ENCODE data around the gene MAPK12. TPM values are rescaled to one million over a fixed set of nuclear protein-coding genes. Genes with fewer than 3 reads are reported as not detected.

The MAPK12 gene
- total and polyA plus RNA-seq, 2 experiments from 2014 or later: 20.7 to 28.7 TPM

DNA sequence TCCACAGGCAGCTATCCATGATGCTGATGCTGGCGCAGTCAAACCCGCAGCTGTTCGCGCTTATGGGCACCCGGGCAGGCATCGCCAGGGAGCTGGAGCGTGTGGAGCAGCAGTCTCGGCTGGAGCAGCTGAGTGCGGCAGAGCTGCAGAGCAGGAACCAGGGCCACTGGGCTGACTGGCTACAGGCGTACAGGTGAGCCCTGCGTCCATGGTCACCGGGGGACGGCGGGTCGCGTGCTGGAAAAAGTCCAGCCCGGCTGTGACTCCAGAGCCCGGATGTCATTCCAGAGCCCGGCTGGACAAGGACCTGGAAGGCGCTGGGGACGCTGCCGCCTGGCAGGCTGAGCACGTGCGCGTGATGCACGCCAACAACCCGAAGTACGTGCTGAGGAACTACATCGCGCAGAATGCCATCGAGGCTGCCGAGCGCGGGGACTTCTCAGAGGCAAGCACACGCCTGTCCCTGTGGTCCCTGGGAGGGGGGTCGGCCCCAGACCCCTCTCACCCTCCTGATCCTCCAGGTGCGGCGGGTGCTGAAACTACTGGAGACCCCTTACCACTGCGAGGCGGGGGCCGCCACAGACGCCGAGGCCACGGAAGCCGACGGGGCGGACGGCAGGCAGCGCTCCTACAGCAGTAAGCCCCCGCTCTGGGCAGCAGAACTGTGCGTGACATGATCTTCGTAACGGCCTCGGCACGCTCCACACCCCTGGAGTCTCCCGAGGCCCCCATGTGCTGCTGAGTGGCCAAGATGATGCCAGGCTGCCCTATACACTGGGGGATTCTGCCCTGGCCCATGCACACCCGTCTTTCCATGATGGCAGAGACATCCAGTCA lies 44.6 kb downstream of the MAPK12 start:
- H4K20me1 ChIP-seq (ENCODE audit: insufficient read depth): no peaks in the 10 kb centered on the region; the same call in 1 of the 2 replicates
- H3K9me3 ChIP-seq (ENCODE audit: low read depth): no peaks in the 10 kb centered on the region
- peaks cover 4% of the 10 kb centered on the region; the same call in 1 of the 2 replicates for H3F3A ChIP-seq (ENCODE audit: insufficient read depth)
- 91 to 95% methylated on average over 53 to 57 of the region's 57 CpGs for WGBS, 2 experiments (ENCODE audit: low coverage in 1 of 2, low lambda C conversion rate in 2 of 2, missing lambda C conversion rate in 2 of 2)
- H3K27me3 ChIP-seq (replicated peaks; ENCODE audit: insufficient read depth): no peaks in the 10 kb centered on the region
- no peak overlapping the region for H3K27ac ChIP-seq
- H3K9ac ChIP-seq: no peak overlapping the region
- no peak overlapping the region for H2AFZ ChIP-seq
- 0 out of 2 replicates have a peak, but pooled peaks cover 10% of the 10 kb centered on the region for H3K36me3 ChIP-seq (ENCODE audit: low read depth)
- no peaks in the 10 kb centered on the region for H3K9me2 ChIP-seq (ENCODE audit: insufficient read depth)
- no peak for DNase-seq
- TF ChIP-seq EZH2phosphoT487 (IDR thresholded peaks at IDR 0.05; ENCODE audit: insufficient read depth, low read depth) (no peak), EZH2 (IDR thresholded peaks at IDR 0.05; ENCODE audit: insufficient read depth, poor library complexity, severe bottlenecking) (no peak)
- in situ Hi-C loops (cut with MboI): no loop called here
- H3K4me3 ChIP-seq: no peak overlapping the region
- no peaks in the 10 kb centered on the region for H3K4me1 ChIP-seq (ENCODE audit: insufficient read depth)
- peaks cover 34% of the 10 kb centered on the region for H3K79me2 ChIP-seq (ENCODE audit: insufficient read depth)
- H3K4me2 ChIP-seq (ENCODE audit: unreplicated experiment): no peak overlapping the region

DNA sequence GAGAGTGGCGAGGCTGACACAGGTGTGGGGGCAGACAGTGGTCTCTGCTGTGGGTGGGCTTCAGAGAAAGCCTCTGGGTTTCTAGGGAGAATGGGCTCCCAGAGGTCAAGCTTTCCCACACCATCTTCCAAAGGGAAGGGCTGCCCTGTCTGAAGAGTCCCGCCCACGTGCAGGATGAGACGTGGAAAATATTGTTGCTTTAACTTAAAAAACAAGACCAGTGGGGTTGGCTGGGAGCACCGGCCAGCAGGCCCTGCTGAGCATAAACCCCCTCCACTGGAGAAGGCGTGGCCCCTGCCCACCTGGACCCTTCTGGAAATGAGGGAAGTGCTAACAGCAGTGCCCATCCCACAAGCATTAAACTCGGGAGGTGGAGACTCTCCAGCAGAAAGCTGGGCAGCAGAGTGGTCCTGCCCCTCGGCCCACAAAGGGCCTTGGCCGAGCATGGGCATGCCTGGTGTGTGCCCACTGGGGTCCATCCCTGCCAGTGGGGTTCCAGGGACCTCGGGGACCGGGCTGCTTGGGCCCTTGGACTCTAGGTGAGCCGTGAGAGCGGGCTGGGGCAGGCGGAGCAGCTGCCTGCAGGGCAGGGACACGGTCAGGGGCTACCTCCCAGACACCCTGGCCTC lies 45.3 kb downstream of the MAPK12 start:
- no peak for DNase-seq
- Histone ChIP-seq H3K79me2 (ENCODE audit: insufficient read depth) (peaks cover 40% of the 10 kb centered on the region), H3K4me2 (ENCODE audit: unreplicated experiment) (no peak overlapping the region), H3K9ac (no peak overlapping the region), H3K4me1 (ENCODE audit: insufficient read depth) (no peaks in the 10 kb centered on the region), H3K36me3 (ENCODE audit: low read depth) (0 out of 2 replicates have a peak, but pooled peaks cover 10% of the 10 kb centered on the region), H3K9me3 (ENCODE audit: low read depth) (no peaks in the 10 kb centered on the region), H3K9me2 (ENCODE audit: insufficient read depth) (no peaks in the 10 kb centered on the region), H4K20me1 (ENCODE audit: insufficient read depth) (no peaks in the 10 kb centered on the region; the same call in 1 of the 2 replicates), H3K27me3 (replicated peaks; ENCODE audit: insufficient read depth) (no peaks in the 10 kb centered on the region), H3K27ac (no peak overlapping the region), H3K4me3 (no peak overlapping the region), H3F3A (ENCODE audit: insufficient read depth) (peaks cover 8% of the 10 kb centered on the region; the same call in 1 of the 2 replicates), H2AFZ (no peak overlapping the region)
- TF ChIP-seq EZH2phosphoT487 (IDR thresholded peaks at IDR 0.05; ENCODE audit: insufficient read depth, low read depth): no peak
- no peak for TF ChIP-seq EZH2 (IDR thresholded peaks at IDR 0.05; ENCODE audit: insufficient read depth, poor library complexity, severe bottlenecking)
- WGBS, 2 experiments (ENCODE audit: low coverage in 1 of 2, low lambda C conversion rate in 2 of 2, missing lambda C conversion rate in 2 of 2): 86 to 90% methylated on average over 13 to 15 of the region's 15 CpGs
- in situ Hi-C loops (cut with MboI): no loop called here

DNA sequence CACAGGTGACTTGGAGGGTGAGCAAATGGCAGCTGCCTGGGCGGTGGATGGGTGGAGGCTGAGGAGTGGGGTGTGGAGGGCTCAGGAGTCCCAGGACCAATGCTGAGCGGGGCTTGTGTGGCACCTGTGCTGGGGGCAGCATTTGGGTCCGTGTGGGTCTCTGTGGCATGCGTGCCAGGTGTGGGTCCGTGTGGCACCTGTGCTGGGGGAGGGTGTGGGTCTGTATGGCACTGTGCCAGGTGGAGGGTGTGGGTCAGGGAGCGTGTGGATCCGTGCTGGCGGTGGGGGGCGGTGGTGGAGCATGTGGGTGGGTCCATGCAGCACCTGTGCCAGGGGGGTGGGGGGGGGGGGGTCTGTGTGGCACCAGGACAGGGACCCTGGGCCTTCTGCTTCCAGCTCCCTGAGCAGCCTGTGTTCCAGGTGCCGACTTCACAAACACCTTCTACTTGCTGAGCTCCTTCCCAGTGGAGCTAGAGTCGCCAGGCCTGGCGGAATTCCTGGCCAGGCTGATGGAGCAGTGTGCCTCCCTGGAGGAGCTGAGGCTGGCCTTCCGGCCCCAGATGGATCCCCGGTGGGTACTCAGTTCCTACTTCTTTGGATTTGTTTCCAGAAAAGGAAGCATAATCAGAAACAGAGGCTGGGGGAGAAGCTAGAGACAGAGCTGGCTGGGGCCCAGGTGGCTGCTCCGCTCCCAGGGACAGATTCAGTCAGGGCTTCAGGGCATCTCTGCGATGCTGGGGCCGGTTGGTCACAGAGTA lies 46.0 kb downstream of the MAPK12 start:
- H3K9me2 ChIP-seq (ENCODE audit: insufficient read depth): no peaks in the 10 kb centered on the region
- DNase-seq: no peak
- H2AFZ ChIP-seq: no peak overlapping the region
- H3K4me3 ChIP-seq: no peak overlapping the region
- H3K9me3 ChIP-seq (ENCODE audit: low read depth): no peaks in the 10 kb centered on the region
- no peaks in the 10 kb centered on the region for H3K4me1 ChIP-seq (ENCODE audit: insufficient read depth)
- H3K4me2 ChIP-seq (ENCODE audit: unreplicated experiment): no peak overlapping the region
- 0 out of 2 replicates have a peak, but pooled peaks cover 10% of the 10 kb centered on the region for H3K36me3 ChIP-seq (ENCODE audit: low read depth)
- no peak overlapping the region for H3K9ac ChIP-seq
- TF ChIP-seq EZH2 (IDR thresholded peaks at IDR 0.05; ENCODE audit: insufficient read depth, poor library complexity, severe bottlenecking) (no peak), EZH2phosphoT487 (IDR thresholded peaks at IDR 0.05; ENCODE audit: insufficient read depth, low read depth) (no peak)
- H3K27ac ChIP-seq: no peak overlapping the region
- peaks cover 40% of the 10 kb centered on the region for H3K79me2 ChIP-seq (ENCODE audit: insufficient read depth)
- in situ Hi-C loops (cut with MboI): no loop called here
- no peaks in the 10 kb centered on the region for H3K27me3 ChIP-seq (replicated peaks; ENCODE audit: insufficient read depth)
- peaks cover 8% of the 10 kb centered on the region; the same call in 1 of the 2 replicates for H3F3A ChIP-seq (ENCODE audit: insufficient read depth)
- 62 to 66% methylated on average over 15 to 17 of the region's 17 CpGs for WGBS, 2 experiments (ENCODE audit: low coverage in 1 of 2, low lambda C conversion rate in 2 of 2, missing lambda C conversion rate in 2 of 2)
- no peaks in the 10 kb centered on the region; the same call in 1 of the 2 replicates for H4K20me1 ChIP-seq (ENCODE audit: insufficient read depth)

DNA sequence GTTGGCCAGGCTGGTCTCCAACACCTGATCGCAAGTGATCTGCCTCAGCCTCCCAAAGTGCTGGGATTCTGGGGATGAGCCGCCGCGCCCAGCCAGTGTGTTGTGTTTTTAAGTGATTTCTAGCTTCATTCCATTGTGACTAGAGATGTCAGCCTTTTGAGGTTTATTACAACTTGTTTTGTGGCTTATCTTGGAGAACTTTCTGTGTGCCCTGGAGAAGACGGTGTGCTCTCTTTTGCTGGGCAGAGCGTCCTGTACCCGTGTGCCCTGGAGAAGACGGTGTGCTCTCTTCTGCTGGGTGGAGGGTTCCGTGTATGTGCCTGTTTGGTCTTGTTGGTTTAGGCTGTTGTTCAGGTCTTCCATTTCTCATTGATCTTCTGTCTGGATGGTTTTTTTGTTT lies 48.2 kb downstream of the MAPK12 start:
- Histone ChIP-seq H3K27me3 (replicated peaks; ENCODE audit: insufficient read depth) (no peaks in the 10 kb centered on the region), H3K4me2 (ENCODE audit: unreplicated experiment) (no peak overlapping the region), H3F3A (ENCODE audit: insufficient read depth) (peaks cover 8% of the 10 kb centered on the region; the same call in 1 of the 2 replicates), H3K36me3 (ENCODE audit: low read depth) (0 out of 2 replicates have a peak, but pooled peaks cover 10% of the 10 kb centered on the region), H3K4me3 (no peak overlapping the region), H3K79me2 (ENCODE audit: insufficient read depth) (peaks cover 40% of the 10 kb centered on the region), H4K20me1 (ENCODE audit: insufficient read depth) (no peaks in the 10 kb centered on the region; the same call in 1 of the 2 replicates), H3K4me1 (ENCODE audit: insufficient read depth) (no peaks in the 10 kb centered on the region), H3K27ac (no peak overlapping the region), H3K9ac (no peak overlapping the region), H2AFZ (no peak overlapping the region), H3K9me2 (ENCODE audit: insufficient read depth) (no peaks in the 10 kb centered on the region), H3K9me3 (ENCODE audit: low read depth) (no peaks in the 10 kb centered on the region)
- TF ChIP-seq EZH2 (IDR thresholded peaks at IDR 0.05; ENCODE audit: insufficient read depth, poor library complexity, severe bottlenecking) (no peak), EZH2phosphoT487 (IDR thresholded peaks at IDR 0.05; ENCODE audit: insufficient read depth, low read depth) (no peak)
- DNase-seq: no peak
- in situ Hi-C loops (cut with MboI): no loop called here
- 94 to 98% methylated on average over 9 of the region's 9 CpGs for WGBS, 2 experiments (ENCODE audit: low coverage in 1 of 2, low lambda C conversion rate in 2 of 2, missing lambda C conversion rate in 2 of 2)

All from GM23248 (cell line).